Osteoblast (primary cell): ENCODE data around the gene SLK. TPM values are rescaled to one million over a fixed set of nuclear protein-coding genes. Genes with fewer than 3 reads are reported as not detected.

ENCODE experiments used
- DNase-seq: peaks from one replicate; pipeline ENCODE4 v3.0.0; 2011; ENCODE audit warnings: low spot score, mixed read lengths; ENCODE audit not compliant: insufficient read length; ENCODE audit errors: missing footprints
- H2AFZ ChIP-seq: 2 replicates; pipeline ENCODE4 v1.6.0; 2011; ENCODE audit warnings: mild to moderate bottlenecking, low read length
- H3K27ac ChIP-seq: 2 replicates; pipeline ENCODE4 v1.5.1; 2011; ENCODE audit warnings: mild to moderate bottlenecking, low read depth, low read length, moderate library complexity
- H3K27me3 ChIP-seq: 2 replicates; pipeline ENCODE4 v1.6.0; 2012; ENCODE audit warnings: mild to moderate bottlenecking, control low read depth, inconsistent platforms, low read length, moderate library complexity; ENCODE audit not compliant: insufficient read depth
- H3K36me3 ChIP-seq: 2 replicates; pipeline ENCODE4 v1.5.1; 2011; ENCODE audit warnings: mild to moderate bottlenecking, low read length, control low read depth, moderate library complexity; ENCODE audit not compliant: insufficient read depth
- H3K4me1 ChIP-seq: 2 replicates; pipeline ENCODE4 v1.5.1; 2011; ENCODE audit warnings: mild to moderate bottlenecking, low read length, control low read depth, moderate library complexity; ENCODE audit not compliant: insufficient read depth
- H3K4me2 ChIP-seq: 2 replicates; pipeline ENCODE4 v1.6.0; 2011; ENCODE audit warnings: mild to moderate bottlenecking, low read length; ENCODE audit not compliant: insufficient read depth
- H3K4me3 ChIP-seq: fragments of 200-600 bp; sonication (generic); 3 replicates; pipeline ENCODE4 v1.5.1; 2012; ENCODE audit warnings: mild to moderate bottlenecking, low read length, inconsistent platforms; ENCODE audit not compliant: insufficient read depth
- H3K79me2 ChIP-seq: 2 replicates; pipeline ENCODE4 v1.6.0; 2012; ENCODE audit warnings: mild to moderate bottlenecking, low read length, control low read depth, inconsistent platforms; ENCODE audit not compliant: insufficient read depth
- H3K9me3 ChIP-seq: 2 replicates; pipeline ENCODE4 v1.5.1; 2011; ENCODE audit warnings: low read depth, low read length, control low read depth
- H4K20me1 ChIP-seq: 2 replicates; pipeline ENCODE4 v1.6.0; 2012; ENCODE audit warnings: mild to moderate bottlenecking, low read length, control low read depth; ENCODE audit not compliant: insufficient read depth
- CTCF ChIP-seq: IDR thresholded peaks from 2 replicates; pipeline ENCODE4 v1.5.1; 2011; ENCODE audit warnings: mild to moderate bottlenecking, low read depth, low read length, moderate library complexity; ENCODE audit errors: extremely low read depth
- total RNA-seq: library from RNA; depleted of rRNA; stranded (reverse); fragments of >200 nt; gene quantifications from 2 replicates; pipeline ENCODE4 v1.2.3, GENCODE V29; 2012

The SLK gene
- total RNA-seq, 1 donor: 48.1 TPM

- no peak overlapping the region for H3K27ac ChIP-seq
- no peak for TF ChIP-seq CTCF
- H3K36me3 ChIP-seq: peaks cover 5% of the 10 kb centered on the region
- H3K27me3 ChIP-seq: no peaks in the 10 kb centered on the region
- H3K4me2 ChIP-seq: no peak overlapping the region
- no peak overlapping the region for H3K4me3 ChIP-seq
- no peak overlapping the region for H2AFZ ChIP-seq
- H3K79me2 ChIP-seq: peaks cover 57% of the 10 kb centered on the region
- H3K4me1 ChIP-seq: peaks cover 9% of the 10 kb centered on the region
- H4K20me1 ChIP-seq: peaks cover 3% of the 10 kb centered on the region
- H3K9me3 ChIP-seq: no peaks in the 10 kb centered on the region
- no peak for DNase-seq
Observed at GRCh38 chr10:103990531-103990930, 23.6 kb downstream of the SLK start.

GRCh38 chr10:103991393-103992128 lies 24.6 kb downstream of the SLK start:
- Histone ChIP-seq H3K4me2 (no peak overlapping the region), H2AFZ (no peak overlapping the region), H4K20me1 (peaks cover 3% of the 10 kb centered on the region), H3K27me3 (no peaks in the 10 kb centered on the region), H3K27ac (no peak overlapping the region), H3K9me3 (no peaks in the 10 kb centered on the region), H3K4me1 (peaks cover 9% of the 10 kb centered on the region), H3K36me3 (peaks cover 5% of the 10 kb centered on the region), H3K79me2 (peaks cover 54% of the 10 kb centered on the region), H3K4me3 (no peak overlapping the region)
- no peak for TF ChIP-seq CTCF
- no peak for DNase-seq

- Histone ChIP-seq H3K27ac (no peak overlapping the region), H3K4me1 (peaks cover 5% of the 10 kb centered on the region), H4K20me1 (peaks cover 3% of the 10 kb centered on the region), H3K27me3 (no peaks in the 10 kb centered on the region), H3K4me3 (no peak overlapping the region), H3K79me2 (peaks cover 28% of the 10 kb centered on the region), H3K9me3 (no peaks in the 10 kb centered on the region), H3K4me2 (no peak overlapping the region), H3K36me3 (peaks cover 16% of the 10 kb centered on the region), H2AFZ (no peak overlapping the region)
- TF ChIP-seq CTCF: no peak
- DNase-seq: no peak
Observed at GRCh38 chr10:103995134-103995533, 28.2 kb downstream of the SLK start.

GRCh38 chr10:103998805-103999204 lies 31.9 kb downstream of the SLK start:
- H3K9me3 ChIP-seq: no peaks in the 10 kb centered on the region
- H3K27ac ChIP-seq: no peak overlapping the region
- no peak overlapping the region for H3K4me3 ChIP-seq
- DNase-seq: no peak
- no peaks in the 10 kb centered on the region for H3K27me3 ChIP-seq
- no peak overlapping the region for H3K4me2 ChIP-seq
- peaks cover 3% of the 10 kb centered on the region for H4K20me1 ChIP-seq
- peaks cover 16% of the 10 kb centered on the region for H3K79me2 ChIP-seq
- no peak overlapping the region for H2AFZ ChIP-seq
- TF ChIP-seq CTCF: no peak
- peaks cover 4% of the 10 kb centered on the region for H3K4me1 ChIP-seq
- peaks cover 39% of the 10 kb centered on the region for H3K36me3 ChIP-seq
